AG04449 (cell line): ENCODE data around the gene RADIL.

Experiments used
- CTCF ChIA-PET: fragments of 350-600 bp; formaldehyde crosslinking; extraction: SDS; loops from one replicate; lab custom pipeline; 2021; ENCODE audit warnings: antibody characterized with exemption; lab: Yijun Ruan, JAX
- POLR2A ChIA-PET: fragments of 400-600, 350-600 bp; formaldehyde crosslinking; extraction: SDS; loops from one replicate; lab custom pipeline; 2020; ENCODE audit warnings: antibody characterized with exemption, inconsistent platforms; lab: Yijun Ruan, JAX
- DNase-seq: peaks from one replicate; pipeline ENCODE4 v3.0.0-alpha.2; 2010; ENCODE audit warnings: low read depth, low spot score
- H3K4me3 ChIP-seq: 2 replicates; pipeline ENCODE4 v1.5.1; 2011; ENCODE audit warnings: low read depth, mild to moderate bottlenecking, control low read depth, low read length
- CTCF ChIP-seq: IDR thresholded peaks from one replicate; pipeline ENCODE4 v1.5.1; 2011; ENCODE audit warnings: mild to moderate bottlenecking, moderate library complexity, low read length, control low read depth, inconsistent platforms; ENCODE audit not compliant: insufficient read depth; ENCODE audit errors: missing control alignments

RADIL gene

GRCh38 chr7:4801839-4802231, 81.7 kb downstream of the RADIL start:
- H3K4me3 ChIP-seq = no peak overlapping the region
- no peak for DNase-seq
- TF ChIP-seq CTCF = no peak
- POLR2A ChIA-PET = no interaction called here
- CTCF ChIA-PET = interaction anchor here (2.7 to 6.5 kb wide), 2 partner anchors 10 to 284 kb away, joined by 16 to 81 read pairs; no protein-coding TSS in a partner anchor

GRCh38 chr7:4800926-4801838, 82.3 kb downstream of the RADIL start:
- POLR2A ChIA-PET = no interaction called here
- no peak overlapping the region for H3K4me3 ChIP-seq
- TF ChIP-seq CTCF = no peak
- DNase-seq = no peak
- CTCF ChIA-PET = interaction anchor here (2.7 to 6.5 kb wide), 3 partner anchors 9 to 285 kb away, joined by 16 to 81 read pairs (median 34); partner anchors contain the start of gene RADIL

GRCh38 chr7:4800487-4800886, 83.0 kb downstream of the RADIL start:
- DNase-seq = no peak

GRCh38 chr7:4799508-4800268, 83.8 kb downstream of the RADIL start:
- H3K4me3 ChIP-seq = no peak overlapping the region
- ChIA-PET POLR2A (no interaction called here), CTCF (interaction anchor here (1.7 to 6.5 kb wide), 7 partner anchors 8 to 286 kb away, joined by 5 to 81 read pairs (median 12); partner anchors contain the start of gene RADIL)
- DNase-seq = no peak
- TF ChIP-seq CTCF = no peak

More at GRCh38 chr7:4800487-4800886, 83.0 kb downstream of the RADIL start:
- ChIA-PET POLR2A (no interaction called here), CTCF (interaction anchor here (1.7 to 6.5 kb wide), 4 partner anchors 8 to 285 kb away, joined by 5 to 81 read pairs (median 25); partner anchors contain the start of gene RADIL)
- no peak for TF ChIP-seq CTCF
- H3K4me3 ChIP-seq = no peak overlapping the region

- ChIA-PET POLR2A (no interaction called here), CTCF (interaction anchor here (0.7 to 6.5 kb wide), 15 partner anchors 8 to 290 kb away, joined by 3 to 81 read pairs (median 5); partner anchors contain the start of gene RADIL)
- DNase-seq = no peak
These were observed 84.7 kb downstream of the RADIL start for GRCh38 chr7:4798706-4799235.

More at GRCh38 chr7:4798706-4799235, 84.7 kb downstream of the RADIL start:
- no peak overlapping the region for H3K4me3 ChIP-seq
- TF ChIP-seq CTCF = no peak
